IMR-90 (cell line): ENCODE results near the gene RSAD1. TPM values are rescaled to one million over a fixed set of nuclear protein-coding genes. Genes with fewer than 3 reads are reported as not detected.

Experiments used
- ATAC-seq: fragments of 200-7000 bp; cut with Tn5 transposase; 2 replicates; pipeline ENCODE4 v1.9.1; 2020; ENCODE audit warnings: low read depth, mild to moderate bottlenecking, moderate library complexity
- BruUV-seq: library from RNA; stranded (reverse); fragments of 400-500 nt; replicated peaks from 2 replicates; lab custom pipeline; 2021; lab: Mats Ljungman, UMichigan
- CTCF ChIA-PET: fragments of 300-600 bp; formaldehyde crosslinking; extraction: SDS; loops from one replicate; lab custom pipeline; 2021; ENCODE audit warnings: antibody characterized with exemption; lab: Yijun Ruan, JAX
- POLR2A ChIA-PET: fragments of 300-600 bp; sonication (Branson Sonifier 250); formaldehyde crosslinking; loops from one replicate; lab custom pipeline; 2022; ENCODE audit warnings: antibody characterized with exemption; ENCODE audit not compliant: unreplicated experiment; lab: Charles Lee
- DNase-seq: peaks from one replicate; pipeline ENCODE4 v3.0.0; 2013
- H2AFZ ChIP-seq: replicated peaks from 2 replicates; pipeline ENCODE3; 2013; ENCODE audit warnings: low read length, mild to moderate bottlenecking; ENCODE audit not compliant: poor library complexity
- H2AK5ac ChIP-seq: 2 replicates; pipeline ENCODE4 v1.6.1; 2013; ENCODE audit warnings: low read depth, low read length, inconsistent platforms
- H2AK9ac ChIP-seq: replicated peaks from 2 replicates; pipeline ENCODE3; 2013; ENCODE audit warnings: mild to moderate bottlenecking, low read depth, low read length, moderate library complexity; ENCODE audit not compliant: poor library complexity
- H2BK120ac ChIP-seq: 2 replicates; pipeline ENCODE4 v1.6.1; 2013; ENCODE audit warnings: low read depth, low read length, inconsistent platforms
- H2BK15ac ChIP-seq: 3 replicates; pipeline ENCODE4 v1.6.1; 2013; ENCODE audit warnings: low read depth, low read length, inconsistent platforms
- H2BK20ac ChIP-seq: 2 replicates; pipeline ENCODE4 v1.6.1; 2013; ENCODE audit warnings: low read depth, mild to moderate bottlenecking, inconsistent platforms, low read length, moderate library complexity
- H2BK5ac ChIP-seq: 2 replicates; pipeline ENCODE4 v1.6.1; 2013; ENCODE audit warnings: mild to moderate bottlenecking, low read depth, low read length, inconsistent platforms; ENCODE audit not compliant: poor library complexity, severe bottlenecking
- H3K14ac ChIP-seq: replicated peaks from 2 replicates; pipeline ENCODE4 v1.6.1; 2013; ENCODE audit warnings: low read depth, low read length, inconsistent platforms
- H3K18ac ChIP-seq: 2 replicates; pipeline ENCODE4 v1.6.1; 2013; ENCODE audit warnings: low read depth, low read length, control low read depth
- H3K23ac ChIP-seq: 2 replicates; pipeline ENCODE4 v1.6.1; 2013; ENCODE audit warnings: low read depth, low read length, inconsistent platforms
- H3K27ac ChIP-seq: 2 replicates; pipeline ENCODE4 v1.5.1; 2013; ENCODE audit warnings: mild to moderate bottlenecking, control low read depth, low read length; ENCODE audit not compliant: insufficient read depth
- H3K27me3 ChIP-seq: 2 replicates; pipeline ENCODE4 v1.6.1; 2013; ENCODE audit warnings: low read length; ENCODE audit not compliant: control insufficient read depth, insufficient read depth
- H3K36me3 ChIP-seq: 2 replicates; pipeline ENCODE4 v1.6.1; 2013; ENCODE audit warnings: low read length, mixed read lengths; ENCODE audit not compliant: control insufficient read depth, insufficient read depth
- H3K4ac ChIP-seq: 2 replicates; pipeline ENCODE4 v1.6.1; 2013; ENCODE audit warnings: low read depth, low read length, inconsistent platforms
- H3K4me1 ChIP-seq: 2 replicates; pipeline ENCODE4 v1.6.1; 2013; ENCODE audit warnings: low read length, mixed read lengths; ENCODE audit not compliant: control insufficient read depth, insufficient read depth
- H3K4me2 ChIP-seq: 2 replicates; pipeline ENCODE4 v1.6.1; 2013; ENCODE audit warnings: low read depth, mild to moderate bottlenecking, control low read depth, low read length, moderate library complexity
- H3K4me3 ChIP-seq: 2 replicates; pipeline ENCODE4 v1.5.1; 2013; ENCODE audit warnings: low read depth, mild to moderate bottlenecking, control low read depth, low read length, moderate library complexity; ENCODE audit not compliant: insufficient read depth
- H3K56ac ChIP-seq: 2 replicates; pipeline ENCODE4 v1.6.1; 2013; ENCODE audit warnings: low read length, inconsistent platforms; ENCODE audit not compliant: insufficient read depth; ENCODE audit errors: extremely low read depth
- H3K79me1 ChIP-seq, 2 experiments: 2 replicates each; pipeline ENCODE4 v1.6.1; 2013; ENCODE audit warnings: low read length in 2 of 2, inconsistent platforms in 1 of 2, low read depth in 1 of 2
- H3K9ac ChIP-seq: 2 replicates; pipeline ENCODE4 v1.6.1; 2013; ENCODE audit warnings: low read depth, low read length, control low read depth
- H3K9me1 ChIP-seq: 2 replicates; pipeline ENCODE4 v1.6.1; 2013; ENCODE audit warnings: low read length, inconsistent platforms; ENCODE audit not compliant: insufficient read depth
- H3K9me3 ChIP-seq: 2 replicates; pipeline ENCODE4 v1.6.1; 2013; ENCODE audit warnings: low read length; ENCODE audit not compliant: control insufficient read depth, insufficient read depth
- H4K20me1 ChIP-seq: 2 replicates; pipeline ENCODE4 v1.6.1; 2013; ENCODE audit warnings: low read length, inconsistent platforms; ENCODE audit not compliant: insufficient read depth
- H4K5ac ChIP-seq: 2 replicates; pipeline ENCODE4 v1.6.1; 2013; ENCODE audit warnings: mild to moderate bottlenecking, low read depth, low read length, control low read depth
- H4K8ac ChIP-seq, 2 experiments: 2 replicates each; pipeline ENCODE4 v1.6.1; 2013; ENCODE audit warnings: low read depth in 2 of 2, low read length in 2 of 2, control low read depth in 1 of 2, inconsistent platforms in 1 of 2
- H4K91ac ChIP-seq: 2 replicates; pipeline ENCODE4 v1.6.1; 2013; ENCODE audit warnings: low read depth, low read length, inconsistent platforms; ENCODE audit not compliant: insufficient read depth
- BHLHE40 ChIP-seq: fragments of 150-350 bp; IDR thresholded peaks from 2 replicates; pipeline ENCODE4 v1.6.1; 2016; ENCODE audit warnings: mild to moderate bottlenecking, low read depth, low read length
- CEBPB ChIP-seq: IDR thresholded peaks from 2 replicates; pipeline ENCODE4 v1.6.1; 2012; ENCODE audit warnings: low read depth, low read length, improper control_type of control experiment
- CHD1 ChIP-seq: IDR thresholded peaks from 2 replicates; pipeline ENCODE4 v1.6.1; 2012; ENCODE audit warnings: low read depth, low read length, improper control_type of control experiment
- FOS ChIP-seq: fragments of 150-350 bp; IDR thresholded peaks from 2 replicates; pipeline ENCODE4 v1.6.1; 2016; ENCODE audit warnings: low read depth, low read length
- MAFK ChIP-seq: IDR thresholded peaks from 2 replicates; pipeline ENCODE4 v1.6.1; 2012; ENCODE audit warnings: low read depth, low read length, improper control_type of control experiment
- MAZ ChIP-seq: IDR thresholded peaks from 2 replicates; pipeline ENCODE4 v1.6.1; 2012; ENCODE audit warnings: low read depth, mild to moderate bottlenecking, low read length, improper control_type of control experiment, moderate library complexity, borderline replicate concordance
- MXI1 ChIP-seq: IDR thresholded peaks from 2 replicates; pipeline ENCODE4 v1.6.1; 2012; ENCODE audit warnings: low read depth, mild to moderate bottlenecking, low read length, moderate library complexity, borderline replicate concordance
- NFE2L2 ChIP-seq: fragments of 150-350 bp; IDR thresholded peaks from 2 replicates; pipeline ENCODE4 v1.6.1; 2016; ENCODE audit warnings: low read depth, mild to moderate bottlenecking, low read length
- POLR2A ChIP-seq: IDR thresholded peaks from 2 replicates; pipeline ENCODE4 v1.6.1; 2012; ENCODE audit warnings: mild to moderate bottlenecking, low read depth, low read length
- RAD21 ChIP-seq: IDR thresholded peaks from 2 replicates; pipeline ENCODE4 v1.6.1; 2012; ENCODE audit warnings: low read length, improper control_type of control experiment
- RCOR1 ChIP-seq: IDR thresholded peaks from 2 replicates; pipeline ENCODE4 v1.6.1; 2012; ENCODE audit warnings: mild to moderate bottlenecking, low read length, improper control_type of control experiment; ENCODE audit not compliant: insufficient replicate concordance
- RFX5 ChIP-seq: IDR thresholded peaks from 2 replicates; pipeline ENCODE4 v1.8.0; 2012; ENCODE audit warnings: low read depth, mild to moderate bottlenecking, low read length, moderate library complexity
- SMC3 ChIP-seq: fragments of 150-350 bp; IDR thresholded peaks from 2 replicates; pipeline ENCODE4 v1.6.1; 2016; ENCODE audit warnings: low read depth, mild to moderate bottlenecking, antibody characterized with exemption, low read length, moderate library complexity
- WGBS, 2 experiments: methylation state at CpG; one replicate each; pipeline versions ENCODE4 v1.1.5 to v1.1.7; 2013; ENCODE audit warnings: missing lambda C conversion rate in 2 of 2; ENCODE audit not compliant: insufficient read length in 1 of 2; ENCODE audit errors: extremely low coverage in 2 of 2; 5-methylcytosine and 5-hydroxymethylcytosine counted together
- dilution Hi-C: fragments of 300-500 bp; cut with HindIII; formaldehyde crosslinking; loops from one replicate; pipeline ENCODE4 v1.14.3; 2018; ENCODE audit warnings: low sequenced_read_pairs; ENCODE audit not compliant: unreplicated experiment
- in situ Hi-C: fragments of 300-500 bp; cut with MboI; formaldehyde crosslinking; loops from 3 replicates; pipeline ENCODE4 v1.14.3; 2019; ENCODE audit warnings: low sequenced_read_pairs, inconsistent platforms, mixed read lengths
- intact Hi-C: fragments of 100-400 bp; cut with micrococcal nuclease; formaldehyde crosslinking; loops from 2 replicates; pipeline ENCODE4 v1.10.0; 2022
- polyA plus RNA-seq, 3 experiments: library from polyadenylated mRNA; depleted of rRNA; stranded (reverse); fragments of >200 nt; gene quantifications; 2 replicates each; pipeline ENCODE4 v1.2.3, GENCODE V29; 2012; ENCODE audit warnings: low replicate concordance in 1 of 3
- total RNA-seq: library from RNA; depleted of rRNA; stranded (reverse); fragments of >200 nt; gene quantifications from 2 replicates; pipeline ENCODE4 v1.2.3, GENCODE V29; 2012
- TF ChIP-seq, protein P1 (sequence below): conservative IDR thresholded peaks from 2 replicates; pipeline ENCODE4 v1.5.1; 2012; ENCODE audit warnings: mild to moderate bottlenecking, low read depth, low read length, improper control_type of control experiment
- TF ChIP-seq, protein P2 (sequence below): fragments of 150-350 bp; IDR thresholded peaks from 2 replicates; pipeline ENCODE4 v1.6.1; 2016; ENCODE audit warnings: low read depth, mild to moderate bottlenecking, low read length, moderate library complexity, borderline replicate concordance
- TF ChIP-seq, protein P3 (sequence below): fragments of 150-350 bp; IDR thresholded peaks from 2 replicates; pipeline ENCODE4 v1.6.1; 2017; ENCODE audit warnings: mild to moderate bottlenecking, antibody characterized with exemption, low read length, low read depth

The RSAD1 gene
- total and polyA plus RNA-seq, 2 of the 4 experiments (the other 2 are of a cell fraction) = 10.8 to 19.2 TPM

DNA sequence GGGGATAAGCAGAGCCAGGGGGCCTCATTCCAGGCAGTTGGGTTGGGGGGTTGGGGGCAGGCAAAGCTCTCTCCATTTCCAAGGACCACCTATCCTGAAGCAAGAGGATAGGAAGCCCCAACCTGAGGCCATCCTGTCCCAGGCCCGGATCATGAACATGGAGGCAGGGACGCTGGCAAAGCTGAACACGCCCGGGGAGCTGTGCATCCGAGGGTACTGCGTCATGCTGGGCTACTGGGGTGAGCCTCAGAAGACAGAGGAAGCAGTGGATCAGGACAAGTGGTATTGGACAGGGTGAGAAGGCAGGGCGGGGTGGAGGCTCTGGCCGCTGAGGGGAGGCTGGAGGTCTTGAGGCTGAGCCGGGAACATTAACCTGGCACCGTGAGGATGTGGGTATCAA, 6.4 kb upstream of the RSAD1 start:
- no peak overlapping the region for H3K56ac ChIP-seq
- no peak overlapping the region for H2AK9ac ChIP-seq
- H3K79me1 ChIP-seq = no peaks in the 10 kb centered on the region
- in situ Hi-C loops (no loop called here), intact Hi-C loops (no loop called here), dilution Hi-C loops (no loop called here)
- no peak overlapping the region for H2BK120ac ChIP-seq
- no peak overlapping the region for H2BK20ac ChIP-seq
- no peak overlapping the region for H2AK5ac ChIP-seq
- H4K20me1 ChIP-seq = no peaks in the 10 kb centered on the region; the same call in 1 of the 2 replicates
- H3K9me1 ChIP-seq = no peaks in the 10 kb centered on the region
- no peak overlapping the region for H3K23ac ChIP-seq
- no peak overlapping the region for H3K18ac ChIP-seq
- ChIA-PET POLR2A (no interaction called here), CTCF (interaction anchor here (0.6 kb wide), 1 partner anchor 55 kb away, joined by 3 read pairs; no protein-coding TSS in a partner anchor)
- H2AFZ ChIP-seq = no peak overlapping the region
- DNase-seq (no peak), ATAC-seq (no peak)
- no peak overlapping the region for H4K8ac ChIP-seq
- no peak overlapping the region for H3K14ac ChIP-seq
- no peak overlapping the region for H3K4ac ChIP-seq
- peaks cover 14% of the 10 kb centered on the region; the same call in 1 of the 2 replicates for H3K36me3 ChIP-seq
- no peak overlapping the region for H3K4me2 ChIP-seq
- no peak overlapping the region for H2BK5ac ChIP-seq
- no peaks in the 10 kb centered on the region for H3K9me3 ChIP-seq
- peaks cover 22% of the 10 kb centered on the region for H3K27me3 ChIP-seq
- no peak overlapping the region for H4K91ac ChIP-seq
- H4K5ac ChIP-seq = no peak overlapping the region
- TF ChIP-seq, protein P1, sequence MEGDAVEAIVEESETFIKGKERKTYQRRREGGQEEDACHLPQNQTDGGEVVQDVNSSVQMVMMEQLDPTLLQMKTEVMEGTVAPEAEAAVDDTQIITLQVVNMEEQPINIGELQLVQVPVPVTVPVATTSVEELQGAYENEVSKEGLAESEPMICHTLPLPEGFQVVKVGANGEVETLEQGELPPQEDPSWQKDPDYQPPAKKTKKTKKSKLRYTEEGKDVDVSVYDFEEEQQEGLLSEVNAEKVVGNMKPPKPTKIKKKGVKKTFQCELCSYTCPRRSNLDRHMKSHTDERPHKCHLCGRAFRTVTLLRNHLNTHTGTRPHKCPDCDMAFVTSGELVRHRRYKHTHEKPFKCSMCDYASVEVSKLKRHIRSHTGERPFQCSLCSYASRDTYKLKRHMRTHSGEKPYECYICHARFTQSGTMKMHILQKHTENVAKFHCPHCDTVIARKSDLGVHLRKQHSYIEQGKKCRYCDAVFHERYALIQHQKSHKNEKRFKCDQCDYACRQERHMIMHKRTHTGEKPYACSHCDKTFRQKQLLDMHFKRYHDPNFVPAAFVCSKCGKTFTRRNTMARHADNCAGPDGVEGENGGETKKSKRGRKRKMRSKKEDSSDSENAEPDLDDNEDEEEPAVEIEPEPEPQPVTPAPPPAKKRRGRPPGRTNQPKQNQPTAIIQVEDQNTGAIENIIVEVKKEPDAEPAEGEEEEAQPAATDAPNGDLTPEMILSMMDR = no peak
- TF ChIP-seq RCOR1 (no peak), MXI1 (no peak), MAZ (no peak), NFE2L2 (no peak), CEBPB (no peak), RFX5 (no peak), CHD1 (no peak), FOS (no peak), MAFK (no peak), SMC3 (no peak), RAD21 (no peak), POLR2A (no peak), BHLHE40 (no peak)
- TF ChIP-seq, protein P2, sequence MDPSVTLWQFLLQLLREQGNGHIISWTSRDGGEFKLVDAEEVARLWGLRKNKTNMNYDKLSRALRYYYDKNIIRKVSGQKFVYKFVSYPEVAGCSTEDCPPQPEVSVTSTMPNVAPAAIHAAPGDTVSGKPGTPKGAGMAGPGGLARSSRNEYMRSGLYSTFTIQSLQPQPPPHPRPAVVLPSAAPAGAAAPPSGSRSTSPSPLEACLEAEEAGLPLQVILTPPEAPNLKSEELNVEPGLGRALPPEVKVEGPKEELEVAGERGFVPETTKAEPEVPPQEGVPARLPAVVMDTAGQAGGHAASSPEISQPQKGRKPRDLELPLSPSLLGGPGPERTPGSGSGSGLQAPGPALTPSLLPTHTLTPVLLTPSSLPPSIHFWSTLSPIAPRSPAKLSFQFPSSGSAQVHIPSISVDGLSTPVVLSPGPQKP = no peak
- TF ChIP-seq, protein P3, sequence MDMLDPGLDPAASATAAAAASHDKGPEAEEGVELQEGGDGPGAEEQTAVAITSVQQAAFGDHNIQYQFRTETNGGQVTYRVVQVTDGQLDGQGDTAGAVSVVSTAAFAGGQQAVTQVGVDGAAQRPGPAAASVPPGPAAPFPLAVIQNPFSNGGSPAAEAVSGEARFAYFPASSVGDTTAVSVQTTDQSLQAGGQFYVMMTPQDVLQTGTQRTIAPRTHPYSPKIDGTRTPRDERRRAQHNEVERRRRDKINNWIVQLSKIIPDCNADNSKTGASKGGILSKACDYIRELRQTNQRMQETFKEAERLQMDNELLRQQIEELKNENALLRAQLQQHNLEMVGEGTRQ = no peak
- no CpG with 5 or more reads among the region's 10 CpGs for WGBS, 2 experiments
- no peak overlapping the region for H3K27ac ChIP-seq
- H2BK15ac ChIP-seq = no peak overlapping the region
- no peak overlapping the region for H3K9ac ChIP-seq
- no peak overlapping the region for H3K4me3 ChIP-seq
- peaks cover 2% of the 10 kb centered on the region for H3K4me1 ChIP-seq
- no TSS peak for BruUV-seq
